Stimulated activated CD8-positive, alpha-beta memory T cell treated with anti-CD3 and anti-CD28 coated beads, Interleukin-12 subunit alpha, Interleukin-12 subunit beta, amount 100 ng/mL, for 24 hours (primary cell): ENCODE data around the gene RGS9BP.
"Not testable (repeated sequence)": the region's sequence is repeated elsewhere in the genome, so short reads cannot be mapped to it uniquely, and the experiment has no call there.

Source experiments
- DNase-seq: peaks from one replicate; pipeline ENCODE4 v3.0.0-alpha.2; 2020; ENCODE audit errors: extremely low read depth

RGS9BP gene

GRCh38 chr19:32695506-32695905 lies 19.9 kb downstream of the RGS9BP start:
- DNase-seq, result not testable (repeated sequence)

GRCh38 chr19:32696771-32697170 lies 21.1 kb downstream of the RGS9BP start:
- DNase-seq, result not testable (repeated sequence)

GRCh38 chr19:32700129-32700528 lies 24.5 kb downstream of the RGS9BP start:
- not testable (repeated sequence) for DNase-seq

- DNase-seq, result no peak
Observed at GRCh38 chr19:32702010-32702409, 26.4 kb downstream of the RGS9BP start.

- DNase-seq, result not testable (repeated sequence)
Observed at GRCh38 chr19:32704006-32704405, 28.4 kb downstream of the RGS9BP start.

- no peak for DNase-seq
Observed at GRCh38 chr19:32708457-32708856, 32.8 kb downstream of the RGS9BP start.

GRCh38 chr19:32709032-32709431 lies 33.4 kb downstream of the RGS9BP start:
- DNase-seq, result no peak

GRCh38 chr19:32711747-32712146 lies 36.1 kb downstream of the RGS9BP start:
- DNase-seq, result no peak

GRCh38 chr19:32716203-32716602 lies 40.6 kb downstream of the RGS9BP start:
- DNase-seq, result not testable (repeated sequence)

GRCh38 chr19:32717496-32717895 lies 41.8 kb downstream of the RGS9BP start:
- DNase-seq, result no peak

- no peak for DNase-seq
Observed at GRCh38 chr19:32718286-32718685, 42.6 kb downstream of the RGS9BP start.

- no peak for DNase-seq
Observed at GRCh38 chr19:32719611-32720059, 44.0 kb downstream of the RGS9BP start, which contains the start of gene TDRD12. TSS of gene TDRD12 (plus strand) at chr19:32719767. CDS start at chr19:32720073, 306 bp downstream.

GRCh38 chr19:32720216-32720935 lies 44.7 kb downstream of the RGS9BP start:
- DNase-seq, result no peak

- DNase-seq, result no peak
Observed at GRCh38 chr19:32720936-32721250, 45.2 kb downstream of the RGS9BP start.
